Esophagus mucosa (tissue), 1 donor: ENCODE data around the gene AMOT. TPM values are rescaled to one million over a fixed set of nuclear protein-coding genes. Genes with fewer than 3 reads are reported as not detected.

Source experiments
- ATAC-seq: fragments of 200-7000 bp; cut with Tn5 transposase; one replicate; pipeline ENCODE4 v1.9.1; 2020
- total RNA-seq: library from RNA; stranded (reverse); gene quantifications from one replicate; pipeline ENCODE4 v1.2.4, GENCODE V29; 2023
- donor health status: DM: yes; HTN: yes; CAD: no.

Gene AMOT
- total RNA-seq, 1 donor from 2014 or later = 3.3 TPM

DNA sequence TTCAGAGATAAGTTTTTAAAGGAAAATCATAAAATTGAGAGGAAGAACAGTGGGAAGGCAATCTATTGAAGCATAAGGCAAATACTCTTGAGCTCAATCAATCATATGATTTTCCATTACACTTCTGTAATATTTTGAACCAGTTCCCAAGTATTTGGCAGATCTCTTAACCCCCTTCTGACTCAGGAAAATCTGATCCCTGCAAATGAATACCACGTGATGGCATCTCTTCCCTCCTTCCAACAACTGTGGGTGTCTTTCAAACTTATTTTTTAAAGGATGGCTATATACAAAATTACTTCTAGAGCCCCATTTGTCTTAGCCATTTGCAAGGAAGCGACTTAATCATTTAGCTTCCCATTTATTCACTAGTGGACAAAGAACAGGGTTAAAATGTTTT is 41.9 kb downstream of the AMOT start:
- no peak for ATAC-seq

DNA sequence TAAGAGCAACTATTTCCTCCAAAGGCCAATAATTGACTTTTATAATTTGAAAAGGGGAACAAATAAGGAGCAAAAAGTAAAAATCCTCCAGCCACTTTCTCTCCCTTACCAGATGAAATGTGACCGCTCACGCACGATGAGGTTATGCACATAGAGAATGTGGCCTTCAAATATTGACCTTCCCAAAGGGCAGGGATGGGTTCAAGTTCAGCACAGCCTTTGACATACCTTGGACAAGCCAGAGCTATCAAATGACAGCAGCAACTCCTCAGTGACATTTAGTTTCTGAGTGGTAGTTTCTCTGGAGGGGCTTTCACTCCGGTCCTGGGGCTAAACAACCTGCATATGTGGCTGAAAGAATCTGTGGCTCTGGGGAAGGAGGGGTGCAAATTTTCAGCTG is 50.7 kb downstream of the AMOT start:
- no peak for ATAC-seq

DNA sequence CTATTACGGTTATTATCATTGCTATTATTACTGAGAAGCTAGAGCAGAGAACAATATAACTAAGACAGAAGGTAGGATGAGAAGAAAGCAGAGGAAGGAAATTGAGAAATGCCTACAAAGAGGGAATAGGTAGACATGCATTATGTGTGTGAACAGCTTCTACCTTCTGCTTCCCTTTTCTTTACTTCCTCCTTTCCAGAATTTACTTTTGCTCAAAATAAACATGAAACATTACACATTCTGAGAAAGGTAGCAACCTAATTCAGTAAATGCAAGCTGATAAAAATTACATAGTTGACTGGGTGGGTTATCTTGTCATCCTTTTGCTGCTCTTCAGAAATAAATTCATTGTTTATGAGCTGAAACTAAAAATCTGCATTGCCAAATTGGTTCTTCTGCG is 54.6 kb downstream of the AMOT start:
- ATAC-seq = no peak

DNA sequence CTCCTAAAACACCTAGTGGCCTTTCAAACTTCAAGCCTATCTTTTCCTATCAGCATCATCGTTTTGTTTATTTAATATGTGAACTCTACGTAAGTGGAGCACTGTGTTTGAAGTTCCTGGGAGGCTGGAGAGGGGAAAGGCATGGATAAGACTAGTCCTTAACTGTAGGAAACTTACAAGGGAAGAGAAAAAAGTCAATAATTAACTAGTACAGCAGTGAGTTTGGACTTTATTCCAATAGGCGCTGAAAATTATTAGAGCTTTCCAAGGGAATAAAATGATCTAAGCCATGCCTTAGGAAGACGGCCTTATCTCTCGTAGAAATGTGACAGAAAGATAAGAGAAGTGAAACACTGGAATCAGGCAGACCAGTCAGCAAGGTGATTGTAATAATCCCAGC is 55.3 kb downstream of the AMOT start:
- no peak for ATAC-seq

DNA sequence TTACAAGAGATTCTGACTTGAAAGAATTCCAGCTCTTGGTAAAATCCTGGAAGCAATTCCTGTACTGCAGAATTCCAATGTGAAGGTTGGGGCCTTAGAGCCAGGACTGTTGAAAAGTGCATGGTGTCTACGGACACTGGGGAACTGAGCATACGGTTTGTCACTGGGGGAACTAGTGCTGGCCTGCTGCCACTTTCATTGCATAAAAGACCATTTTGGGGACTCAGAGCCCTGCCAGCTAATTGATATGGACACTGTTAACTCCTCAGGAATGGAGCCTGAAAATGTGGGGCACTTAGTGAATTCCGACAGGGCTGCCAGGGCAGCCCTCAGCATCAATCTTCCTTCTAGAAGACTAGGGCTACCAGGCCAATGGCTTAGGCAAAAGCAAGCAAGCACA is 55.9 kb downstream of the AMOT start:
- ATAC-seq = no peak

DNA sequence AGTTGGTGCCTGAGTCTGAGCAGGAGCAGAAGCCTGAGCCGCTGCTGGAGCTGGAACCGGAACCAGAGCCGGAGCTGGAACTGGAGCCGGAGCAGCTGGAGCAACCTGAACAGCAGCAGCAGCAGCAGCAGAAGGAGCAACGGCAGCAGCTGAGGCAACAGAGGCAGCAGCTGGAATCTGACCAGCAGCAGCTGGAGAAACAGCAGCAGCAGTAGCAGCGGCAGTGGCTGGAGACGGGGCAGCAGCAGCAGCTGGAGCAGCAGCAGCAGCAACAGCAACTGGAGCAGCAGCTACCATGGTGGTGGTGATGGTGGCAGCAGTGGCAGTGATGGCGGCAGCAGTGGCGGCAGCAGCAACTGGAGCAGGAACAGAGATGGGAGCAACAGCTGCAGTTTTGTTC is 61.5 kb downstream of the AMOT start:
- ATAC-seq = no peak

DNA sequence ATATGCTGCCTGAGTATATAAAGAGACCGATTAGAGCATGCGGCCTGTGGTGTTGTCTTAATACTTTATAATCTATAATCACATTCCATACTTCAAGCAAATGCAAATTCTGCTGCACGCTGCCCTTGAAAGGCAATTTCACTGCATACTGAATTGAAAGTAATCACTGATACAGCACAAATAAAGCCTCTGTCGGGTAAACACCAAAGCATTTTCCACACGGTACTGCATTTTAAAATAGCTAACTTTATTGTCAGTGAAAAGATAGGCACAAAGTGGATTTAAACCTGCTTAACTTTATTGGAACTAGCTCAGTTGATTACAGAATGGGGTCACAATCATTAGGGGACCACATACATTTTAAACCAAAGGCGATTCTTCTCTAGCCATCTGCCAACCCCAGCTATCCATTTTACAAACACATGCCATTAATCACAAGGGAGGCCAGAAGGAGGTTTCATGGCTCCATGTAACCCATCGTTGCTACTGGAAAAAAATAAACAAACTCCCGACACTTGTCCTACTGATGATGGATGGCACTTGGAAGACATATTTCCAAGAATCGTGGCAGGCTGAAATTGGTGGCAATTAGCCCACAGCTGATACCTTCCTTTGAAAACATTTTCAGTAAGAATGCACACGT is 65.9 kb downstream of the AMOT start:
- no peak for ATAC-seq

DNA sequence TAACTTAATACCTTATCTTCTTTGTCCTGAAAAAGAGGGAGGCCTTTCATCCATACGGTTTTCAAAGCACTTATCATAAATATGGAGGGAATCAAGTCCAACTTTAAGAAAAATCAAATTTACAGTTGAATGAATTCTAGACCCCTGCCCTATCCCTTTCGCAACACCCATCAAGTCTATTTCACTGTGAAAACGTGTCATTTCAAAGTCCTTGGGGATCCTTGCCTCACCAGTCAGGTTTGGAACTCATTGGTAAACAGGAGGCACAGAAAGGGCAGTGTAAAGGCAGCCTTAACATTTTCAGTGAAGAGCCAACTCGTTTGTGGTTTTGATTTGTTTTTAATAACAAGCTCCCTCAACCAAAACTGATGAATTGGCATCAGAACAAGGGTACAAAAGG is 66.5 kb downstream of the AMOT start:
- no peak for ATAC-seq

DNA sequence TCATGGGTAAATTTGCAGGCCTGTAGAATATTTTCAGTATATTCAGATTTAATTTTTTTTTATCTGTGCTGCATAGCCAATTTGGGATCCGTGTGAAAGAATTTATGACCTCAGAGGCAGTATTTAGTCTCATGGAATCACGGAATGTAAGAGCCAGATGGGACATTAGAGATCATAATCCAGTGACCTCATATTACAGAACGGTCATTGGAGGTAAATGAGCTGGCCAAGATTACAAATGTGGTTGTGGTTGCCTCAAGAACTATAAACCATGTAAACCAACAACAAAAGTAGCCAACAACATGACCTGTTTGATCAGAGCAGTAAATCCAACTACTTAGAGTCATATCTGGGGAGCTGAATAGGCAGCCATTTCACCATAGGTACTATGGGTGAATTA is 71.6 kb downstream of the AMOT start:
- ATAC-seq = no peak

DNA sequence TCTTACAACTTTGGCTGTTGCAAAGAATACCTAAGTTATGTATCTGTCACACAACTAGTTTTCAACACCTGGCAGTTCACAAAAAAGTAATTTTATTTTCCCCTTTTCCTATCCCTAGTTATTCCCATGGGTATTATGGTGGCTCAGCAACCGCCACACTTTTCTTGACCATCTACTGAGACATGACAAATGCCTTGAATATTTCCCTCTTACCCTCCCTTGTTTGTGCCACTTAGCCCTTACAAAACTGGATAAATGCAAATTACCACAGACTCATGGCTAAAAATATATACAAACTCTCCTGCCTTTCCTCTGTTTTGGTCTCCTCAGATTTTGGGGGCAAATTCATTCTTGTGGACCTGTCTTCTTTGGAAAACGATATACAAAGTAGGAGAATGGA is 72.1 kb downstream of the AMOT start:
- ATAC-seq = no peak

DNA sequence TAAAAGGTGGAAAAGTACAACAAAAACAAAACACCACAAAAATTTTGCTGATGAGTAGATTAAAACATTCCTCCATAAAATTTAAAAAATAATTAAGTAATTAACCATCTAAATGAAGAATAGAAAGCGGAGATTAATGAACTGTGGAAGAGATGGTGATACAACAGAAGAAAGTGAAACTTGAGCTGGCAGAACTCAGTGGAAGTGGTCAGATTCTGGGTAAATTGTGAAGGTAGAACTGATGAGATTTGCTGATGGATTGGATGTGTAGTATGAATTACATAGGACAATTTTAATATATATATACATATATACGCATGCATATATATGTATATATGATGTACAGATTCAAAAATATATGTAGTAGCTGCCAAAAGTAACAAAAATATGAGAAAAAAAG is 73.9 kb downstream of the AMOT start:
- no peak for ATAC-seq

DNA sequence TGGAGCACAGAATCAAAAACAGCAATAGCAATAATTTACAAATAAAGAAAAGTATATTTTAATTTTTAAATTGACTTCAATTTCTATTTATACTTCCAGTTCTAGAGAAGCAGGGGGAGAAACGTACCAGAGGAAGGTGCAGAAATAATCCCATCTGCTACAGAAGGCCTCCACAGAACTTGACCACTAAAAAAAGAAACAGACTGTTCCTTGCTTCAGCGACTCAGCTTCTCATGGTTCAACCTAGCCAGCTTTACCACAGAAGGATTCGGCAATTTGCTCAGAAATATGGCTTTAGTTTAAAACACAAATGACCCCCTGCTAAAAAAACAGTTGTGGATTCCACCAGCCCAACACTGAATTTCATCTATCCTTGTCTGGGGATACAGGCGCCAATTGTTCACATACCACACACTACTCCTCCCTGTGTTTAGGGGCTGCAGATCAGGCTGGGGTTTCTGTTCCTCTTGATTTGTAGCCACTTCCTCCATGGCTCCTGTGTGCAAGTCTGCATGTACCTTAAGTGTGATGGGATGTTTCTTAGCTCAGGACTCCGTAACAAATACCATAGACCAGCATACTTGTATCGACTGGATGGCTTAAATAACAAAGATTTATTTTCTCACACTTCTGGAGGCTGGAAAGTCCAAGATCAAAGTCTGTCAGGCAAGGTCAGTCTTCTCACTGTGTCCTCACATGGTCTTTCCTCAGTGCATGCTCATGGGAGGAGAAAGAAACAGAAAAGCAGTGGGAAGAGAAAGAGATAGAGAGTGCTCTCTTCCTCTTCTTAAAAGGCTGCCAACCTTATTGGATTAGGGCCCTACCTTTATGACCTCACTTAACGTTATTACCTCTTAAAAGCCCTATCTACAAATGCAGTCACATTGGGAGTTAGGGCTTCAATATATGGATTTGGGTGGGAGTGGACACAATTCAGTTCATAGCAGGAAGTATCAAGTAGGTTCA is 79.1 kb downstream of the AMOT start:
- no peak for ATAC-seq

DNA sequence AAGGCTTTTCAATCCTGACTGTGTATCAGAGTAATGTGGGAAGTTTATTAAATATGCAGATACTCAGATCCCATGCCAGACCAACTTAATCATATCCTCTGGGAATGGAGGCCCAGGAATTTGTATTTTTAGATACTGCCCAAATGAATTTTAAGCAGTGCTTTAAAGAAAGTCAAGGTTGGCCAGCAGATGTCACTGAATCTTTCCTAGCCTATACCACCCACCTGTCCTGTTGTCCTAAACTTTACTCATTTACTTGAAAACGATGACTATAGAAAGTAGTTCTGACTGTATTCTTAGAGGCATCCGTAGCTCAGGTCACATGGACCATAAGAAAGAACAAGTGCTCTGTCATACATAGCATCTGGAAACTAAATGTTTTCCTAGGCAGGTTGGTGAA is 79.9 kb downstream of the AMOT start:
- ATAC-seq = no peak

DNA sequence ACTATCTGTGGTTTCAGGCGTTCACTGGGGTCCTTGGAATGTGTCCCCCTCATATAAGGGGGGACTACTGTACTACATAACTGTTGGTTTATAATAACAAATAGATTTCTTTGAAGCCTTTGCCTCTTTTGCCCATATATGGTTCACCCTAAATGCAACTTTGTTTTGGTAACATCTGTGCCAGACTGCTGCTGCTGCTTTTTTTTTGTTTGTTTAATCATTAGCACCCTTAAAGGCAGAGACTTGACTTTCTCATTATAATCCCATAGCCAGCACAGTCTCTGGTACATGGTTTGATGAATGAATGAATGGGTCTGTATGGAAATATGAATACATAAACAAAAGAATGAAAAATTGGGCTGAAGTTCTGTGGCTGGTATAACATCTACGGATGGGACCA is 80.7 kb downstream of the AMOT start:
- no peak for ATAC-seq

DNA sequence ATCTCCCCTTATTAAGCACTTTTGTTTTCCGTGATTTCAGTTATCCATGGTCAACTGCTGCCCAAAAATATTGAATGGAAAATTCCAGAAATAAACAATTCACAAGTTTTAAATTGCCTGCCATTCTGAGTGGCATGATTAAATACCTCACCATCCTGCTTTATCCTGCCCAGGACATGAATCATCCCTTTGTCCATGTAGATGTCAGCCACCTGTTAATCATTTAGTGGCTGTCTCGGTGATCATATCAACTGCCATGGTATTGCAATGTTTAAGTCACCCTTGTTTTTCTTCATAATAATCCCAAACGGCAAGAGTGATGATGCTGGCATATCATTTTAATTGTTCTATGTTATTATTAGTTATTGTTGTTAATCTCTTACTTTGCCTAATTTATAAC is 81.1 kb downstream of the AMOT start:
- ATAC-seq = no peak

DNA sequence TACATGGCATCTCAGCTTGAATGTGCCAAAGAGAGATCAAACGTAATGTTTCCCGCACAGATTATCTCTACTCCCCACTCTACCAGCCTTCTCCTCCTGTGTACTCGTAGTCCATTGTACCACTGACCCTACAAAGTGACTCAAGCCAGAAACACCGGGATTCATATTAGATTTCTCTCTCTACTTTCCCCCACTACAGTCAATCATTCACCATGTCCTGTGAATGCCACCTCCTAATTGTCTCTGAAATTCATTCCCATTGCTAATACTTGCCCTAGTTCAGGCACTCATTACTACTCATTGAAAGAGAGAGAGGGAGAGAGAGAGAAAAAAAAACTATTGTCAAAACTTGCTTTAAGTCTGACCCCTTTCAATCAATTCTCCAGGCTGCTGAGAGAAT is 82.7 kb downstream of the AMOT start:
- ATAC-seq = no peak

DNA sequence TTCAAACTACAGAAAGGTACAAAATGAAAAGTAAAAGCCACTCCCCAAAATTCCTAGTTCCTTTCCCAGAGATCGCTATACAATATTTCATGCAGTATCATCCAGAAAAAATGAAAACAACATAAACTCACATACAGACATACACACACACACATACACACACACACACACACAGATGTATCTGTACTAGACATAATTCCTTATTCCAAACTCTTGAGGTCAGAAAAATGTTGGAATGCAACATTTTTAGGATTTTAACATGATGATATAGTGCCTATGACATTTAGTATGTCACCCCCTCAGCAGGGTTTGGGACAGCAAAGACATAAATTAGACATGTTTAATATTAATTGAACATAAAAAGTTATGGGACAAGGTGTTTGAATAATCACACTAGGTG is 87.5 kb downstream of the AMOT start:
- no peak for ATAC-seq

DNA sequence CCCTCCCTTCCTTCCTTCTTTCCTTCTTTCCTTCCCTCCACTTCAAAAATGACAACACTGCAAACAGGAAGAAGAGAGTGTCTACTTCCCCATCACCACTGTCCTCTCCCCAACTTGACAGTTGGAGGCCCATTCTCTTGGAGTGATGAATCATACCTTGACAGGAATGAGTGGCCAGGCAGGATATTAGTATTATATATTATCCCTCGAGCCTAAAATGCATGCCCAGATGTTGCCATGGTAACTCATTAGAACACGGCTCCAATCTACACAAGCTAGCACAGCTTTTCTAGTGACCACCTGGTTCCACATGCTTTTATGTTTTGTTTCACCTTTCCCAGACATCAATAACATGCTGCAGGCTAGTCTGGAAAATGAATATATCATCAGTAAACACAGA is 89.6 kb downstream of the AMOT start:
- ATAC-seq = no peak

DNA sequence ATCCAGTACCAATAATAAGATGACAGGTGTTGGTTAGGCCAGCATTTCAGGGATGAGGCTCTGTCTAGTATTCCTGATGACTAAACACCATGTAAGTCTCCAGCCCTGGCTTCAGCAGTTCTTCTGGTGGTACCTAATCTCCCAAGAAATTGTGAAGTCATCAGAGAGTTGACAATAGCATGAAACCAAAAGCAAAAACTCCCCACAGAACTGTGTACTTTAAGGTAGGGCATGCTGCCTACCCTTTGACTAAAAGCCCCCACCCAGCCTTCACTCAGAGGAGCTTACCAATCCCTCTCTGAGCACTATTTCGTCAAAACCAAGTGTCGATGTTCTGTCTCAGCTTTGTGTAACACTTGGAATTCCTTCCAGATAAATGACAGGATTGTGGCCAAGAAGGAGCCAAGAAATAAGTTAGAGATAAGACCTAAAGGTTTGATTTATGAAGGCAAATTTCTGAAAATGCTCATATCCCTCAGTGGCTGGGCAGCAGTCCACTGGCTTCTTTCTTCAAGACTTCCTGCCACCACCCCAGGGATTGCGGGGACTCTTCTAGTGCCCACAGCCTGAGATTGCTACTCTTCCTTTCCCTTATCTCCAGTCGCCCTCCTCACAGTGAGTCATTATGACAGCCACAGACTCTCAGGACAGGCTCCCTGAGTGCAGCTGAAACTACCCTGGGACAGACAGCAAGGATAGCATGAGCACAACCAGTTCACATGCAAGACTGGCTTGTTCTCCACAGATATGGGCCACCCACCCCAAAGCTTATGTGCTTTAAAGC is 93.6 kb downstream of the AMOT start:
- no peak for ATAC-seq

DNA sequence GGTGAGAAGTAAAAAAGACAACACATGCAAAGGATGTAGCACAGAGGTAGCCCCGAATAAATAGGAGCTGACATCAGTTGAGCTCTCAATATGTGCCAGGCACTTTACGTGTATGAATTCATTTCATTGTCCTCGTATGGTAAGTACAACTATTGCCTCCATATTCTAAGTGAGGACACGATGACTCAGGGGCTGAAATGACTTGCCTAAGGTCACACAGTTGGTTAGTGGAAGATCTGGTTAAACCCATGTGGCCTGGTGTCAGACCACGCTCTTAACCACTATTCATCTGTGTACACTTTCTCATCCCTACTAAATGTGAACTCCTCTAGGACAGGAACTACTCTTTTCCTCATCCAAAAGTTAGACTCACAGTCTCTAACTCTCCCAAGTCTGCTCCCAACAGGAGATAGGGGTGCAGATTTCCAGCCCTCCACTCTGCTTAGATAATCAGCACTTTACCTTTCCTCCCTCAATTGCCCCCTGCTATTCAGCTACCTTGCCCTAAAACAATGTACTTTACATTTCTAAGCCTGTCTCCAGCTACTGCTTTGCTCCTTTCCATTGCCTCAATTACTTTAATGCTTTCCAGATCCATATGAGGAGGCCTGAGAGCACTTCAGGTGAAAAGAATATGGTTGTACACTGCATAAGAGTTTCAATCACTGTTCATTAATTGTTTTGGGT is 102.1 kb downstream of the AMOT start:
- ATAC-seq = peak; percentile 37

DNA sequence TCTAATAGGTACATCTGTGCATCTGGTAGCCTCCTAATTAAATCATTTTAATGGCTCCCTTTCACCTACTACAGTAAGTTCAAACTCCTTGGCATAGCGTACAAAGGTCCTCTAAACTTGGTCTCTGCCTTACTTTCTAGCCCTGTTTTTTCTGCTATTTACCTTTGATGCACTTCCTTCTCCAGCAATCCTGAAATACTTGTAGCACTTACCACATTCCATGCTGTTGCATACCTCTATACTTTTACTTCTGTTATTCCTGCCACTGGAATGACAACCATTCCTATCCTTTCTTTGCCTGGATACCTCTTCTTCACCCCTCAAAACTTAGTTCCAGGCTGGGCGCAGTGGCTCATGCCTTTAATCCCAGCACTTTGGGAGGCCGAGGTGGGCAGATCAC is 104.3 kb downstream of the AMOT start:
- no peak for ATAC-seq

DNA sequence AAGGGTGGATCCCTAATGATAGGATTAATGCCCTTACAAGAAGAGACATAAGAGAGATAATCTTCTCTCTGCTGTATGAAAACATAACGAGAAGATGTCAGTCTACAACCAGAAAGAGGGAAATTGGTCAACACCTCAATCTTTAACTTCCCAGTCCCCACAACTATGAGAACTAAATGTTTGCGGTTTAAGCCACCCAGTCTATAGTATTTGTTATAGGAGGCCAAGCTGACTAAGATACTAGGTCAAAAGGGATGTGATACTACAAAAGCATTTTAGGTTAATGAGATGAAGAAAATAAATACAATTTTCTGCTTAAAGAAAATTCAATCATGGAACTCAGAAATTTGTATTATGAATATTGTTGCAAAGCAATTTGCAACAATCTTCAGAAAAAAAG is 105.5 kb downstream of the AMOT start:
- ATAC-seq = no peak

DNA sequence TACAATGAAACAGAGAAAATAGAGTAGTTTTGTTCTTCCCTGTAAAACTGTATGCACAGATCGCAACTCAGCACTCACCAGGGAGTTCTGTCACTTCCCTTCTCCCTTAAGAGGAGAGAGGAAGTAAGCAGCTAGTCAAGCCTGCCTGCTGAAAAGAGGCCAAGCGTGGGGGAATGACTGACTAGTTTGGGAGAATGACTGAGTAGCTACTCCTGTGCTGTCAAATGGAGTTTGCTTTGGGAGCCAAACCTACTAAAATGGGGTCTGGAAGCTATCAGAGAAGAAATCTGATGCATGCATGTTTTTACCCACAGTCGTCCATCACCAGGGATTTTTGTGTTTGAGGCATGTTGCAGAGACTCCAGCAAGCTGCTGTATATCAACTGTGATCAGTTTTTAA is 106.3 kb downstream of the AMOT start:
- ATAC-seq = no peak
